OCI-LY3 (cell line): ENCODE results near the gene CRYGN.

Source experiments
- H2AFZ ChIP-seq: fragments of 200-600, 300-600 bp; shearing (Covaris generic); 2 replicates; pipeline ENCODE4 v1.6.0; 2014; ENCODE audit warnings: antibody characterized with exemption, low read depth, low read length
- H3K27ac ChIP-seq: fragments of 200-600, 300-600 bp; sonication (generic); 2 replicates; pipeline ENCODE4 v1.5.1; 2014; ENCODE audit warnings: mild to moderate bottlenecking, low read length, moderate library complexity, mixed read lengths
- H3K27me3 ChIP-seq: fragments of 200-600, 300-600 bp; sonication (generic); 2 replicates; pipeline ENCODE4 v1.6.1; 2014; ENCODE audit warnings: low read depth, low read length, mixed read lengths
- H3K36me3 ChIP-seq: fragments of 200-600, 300-600 bp; sonication (generic); replicated peaks from 2 replicates; pipeline ENCODE3; 2014; ENCODE audit warnings: low read depth, low read length, mixed read lengths
- H3K4me1 ChIP-seq: fragments of 300-600, 200-600 bp; sonication (generic); 2 replicates; pipeline ENCODE4 v1.6.1; 2014; ENCODE audit warnings: low read length, mixed read lengths
- H3K4me2 ChIP-seq: fragments of 200-600, 300-600 bp; sonication (generic); 2 replicates; pipeline ENCODE4 v1.6.1; 2014; ENCODE audit warnings: low read length, mixed read lengths
- H3K4me3 ChIP-seq: fragments of 300-600, 200-600 bp; sonication (generic); 2 replicates; pipeline ENCODE4 v1.5.1; 2014; ENCODE audit warnings: antibody characterized with exemption, mild to moderate bottlenecking, low read length, moderate library complexity
- H3K79me2 ChIP-seq: fragments of 300-600, 200-600 bp; shearing (Covaris generic); 2 replicates; pipeline ENCODE4 v1.6.1; 2014; ENCODE audit warnings: mild to moderate bottlenecking, low read length, mixed read lengths
- H3K9ac ChIP-seq: fragments of 300-600, 200-600 bp; shearing (Covaris generic); 2 replicates; pipeline ENCODE4 v1.6.0; 2014; ENCODE audit warnings: mild to moderate bottlenecking, low read length, moderate library complexity
- H3K9me3 ChIP-seq: fragments of 200-600, 300-600 bp; shearing (Covaris generic); 2 replicates; pipeline ENCODE4 v1.6.1; 2014; ENCODE audit warnings: low read length, mixed read lengths; ENCODE audit not compliant: insufficient read depth
- H4K20me1 ChIP-seq: fragments of 200-600, 300-600 bp; sonication (generic); 2 replicates; pipeline ENCODE4 v1.6.1; 2016; ENCODE audit warnings: low read length, mixed read lengths; ENCODE audit not compliant: insufficient read depth
- EZH2phosphoT487 ChIP-seq: fragments of 200-600 bp; shearing (Covaris generic); IDR thresholded peaks from 2 replicates; pipeline ENCODE4 v1.6.1; 2018; ENCODE audit warnings: antibody characterized with exemption, mixed run types, low read depth
- TF ChIP-seq, protein P1 (sequence below): fragments of 200-600, 300-600 bp; sonication (generic); IDR thresholded peaks from 2 replicates; pipeline ENCODE4 v1.5.1; 2014; ENCODE audit warnings: antibody characterized with exemption, low read length, low read depth

Gene CRYGN

DNA sequence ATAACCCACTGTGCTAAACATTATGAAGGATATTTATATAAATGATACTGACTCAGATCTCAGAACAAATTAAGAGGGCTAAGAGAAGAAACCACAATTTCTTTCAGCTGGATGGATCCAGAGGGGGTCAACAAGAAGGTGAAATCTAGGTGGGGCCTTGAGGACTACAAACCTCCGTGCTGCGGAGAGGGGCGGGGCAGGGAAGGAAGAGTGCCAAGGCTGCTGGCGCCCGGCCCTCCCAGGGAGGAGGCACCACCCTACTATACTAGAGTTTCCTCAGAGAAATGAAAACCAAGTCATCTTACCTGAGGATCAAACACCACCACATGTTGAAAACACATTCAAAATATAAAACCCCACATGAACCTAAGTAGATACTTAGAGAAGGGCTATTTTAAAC is 29.3 kb upstream of the CRYGN start:
- TF ChIP-seq EZH2phosphoT487, result no peak
- TF ChIP-seq, protein P1, sequence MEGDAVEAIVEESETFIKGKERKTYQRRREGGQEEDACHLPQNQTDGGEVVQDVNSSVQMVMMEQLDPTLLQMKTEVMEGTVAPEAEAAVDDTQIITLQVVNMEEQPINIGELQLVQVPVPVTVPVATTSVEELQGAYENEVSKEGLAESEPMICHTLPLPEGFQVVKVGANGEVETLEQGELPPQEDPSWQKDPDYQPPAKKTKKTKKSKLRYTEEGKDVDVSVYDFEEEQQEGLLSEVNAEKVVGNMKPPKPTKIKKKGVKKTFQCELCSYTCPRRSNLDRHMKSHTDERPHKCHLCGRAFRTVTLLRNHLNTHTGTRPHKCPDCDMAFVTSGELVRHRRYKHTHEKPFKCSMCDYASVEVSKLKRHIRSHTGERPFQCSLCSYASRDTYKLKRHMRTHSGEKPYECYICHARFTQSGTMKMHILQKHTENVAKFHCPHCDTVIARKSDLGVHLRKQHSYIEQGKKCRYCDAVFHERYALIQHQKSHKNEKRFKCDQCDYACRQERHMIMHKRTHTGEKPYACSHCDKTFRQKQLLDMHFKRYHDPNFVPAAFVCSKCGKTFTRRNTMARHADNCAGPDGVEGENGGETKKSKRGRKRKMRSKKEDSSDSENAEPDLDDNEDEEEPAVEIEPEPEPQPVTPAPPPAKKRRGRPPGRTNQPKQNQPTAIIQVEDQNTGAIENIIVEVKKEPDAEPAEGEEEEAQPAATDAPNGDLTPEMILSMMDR, result no peak
- no peak overlapping the region for H2AFZ ChIP-seq
- H3K27me3 ChIP-seq, result peaks cover 27% of the 10 kb centered on the region
- peaks cover 9% of the 10 kb centered on the region; the same call in 1 of the 2 replicates for H3K9me3 ChIP-seq
- no peak overlapping the region for H3K4me2 ChIP-seq
- peaks cover 74% of the 10 kb centered on the region for H4K20me1 ChIP-seq
- 0 out of 2 replicates have a peak, but pooled peaks cover 3% of the 10 kb centered on the region for H3K79me2 ChIP-seq
- H3K36me3 ChIP-seq, result peaks cover 65% of the 10 kb centered on the region
- H3K9ac ChIP-seq, result no peak overlapping the region
- H3K4me1 ChIP-seq, result peaks cover 35% of the 10 kb centered on the region
- no peak overlapping the region for H3K27ac ChIP-seq
- no peak overlapping the region for H3K4me3 ChIP-seq

DNA sequence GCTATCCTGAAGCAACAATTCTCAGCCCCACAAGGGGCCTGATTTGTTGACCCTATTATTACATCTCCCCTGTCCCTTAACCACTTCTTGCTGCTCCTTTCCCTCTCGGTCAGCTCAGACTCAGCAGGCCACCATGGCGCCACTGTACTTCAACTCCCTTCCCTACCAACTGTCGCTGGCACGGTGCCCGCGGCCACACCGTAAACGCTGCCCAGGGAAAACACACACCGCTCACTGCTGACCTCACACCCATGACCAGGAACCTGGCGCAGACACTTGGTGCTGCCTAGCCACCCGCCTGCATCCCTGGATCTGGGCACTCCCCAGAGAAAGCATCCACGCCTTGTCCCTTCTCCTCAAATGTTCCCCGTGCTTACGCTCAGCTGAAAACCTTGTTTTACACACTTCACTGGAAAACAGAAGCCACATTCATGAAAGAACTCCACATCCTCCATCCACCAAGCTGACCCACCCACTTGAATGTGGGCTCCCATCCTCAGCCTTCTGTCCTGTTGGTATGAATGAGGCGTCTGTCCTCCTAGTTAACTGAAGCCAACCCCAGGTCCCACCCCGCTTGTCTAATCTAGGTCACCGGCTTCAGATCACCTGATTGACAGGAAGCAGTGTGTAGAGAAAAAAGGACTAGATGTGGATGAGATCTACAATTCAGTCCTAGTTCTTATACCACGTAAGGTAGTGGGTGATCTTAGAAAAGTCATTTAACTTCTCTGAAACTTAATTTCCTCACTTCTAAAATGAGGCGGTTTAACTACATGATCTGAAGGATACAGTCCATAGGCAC is 28.5 kb upstream of the CRYGN start:
- no peak overlapping the region for H3K4me2 ChIP-seq
- no peak overlapping the region for H3K4me3 ChIP-seq
- H3K9ac ChIP-seq, result no peak overlapping the region
- peaks cover 65% of the 10 kb centered on the region for H4K20me1 ChIP-seq
- H3K4me1 ChIP-seq, result peaks cover 31% of the 10 kb centered on the region
- no peaks in the 10 kb centered on the region for H3K79me2 ChIP-seq
- TF ChIP-seq EZH2phosphoT487, result no peak
- TF ChIP-seq, protein P1, result no peak
- H3K27ac ChIP-seq, result no peak overlapping the region
- peaks cover 21% of the 10 kb centered on the region for H3K27me3 ChIP-seq
- H3K36me3 ChIP-seq, result peaks cover 66% of the 10 kb centered on the region
- H2AFZ ChIP-seq, result no peak overlapping the region
- H3K9me3 ChIP-seq, result peaks cover 10% of the 10 kb centered on the region; the same call in 1 of the 2 replicates

DNA sequence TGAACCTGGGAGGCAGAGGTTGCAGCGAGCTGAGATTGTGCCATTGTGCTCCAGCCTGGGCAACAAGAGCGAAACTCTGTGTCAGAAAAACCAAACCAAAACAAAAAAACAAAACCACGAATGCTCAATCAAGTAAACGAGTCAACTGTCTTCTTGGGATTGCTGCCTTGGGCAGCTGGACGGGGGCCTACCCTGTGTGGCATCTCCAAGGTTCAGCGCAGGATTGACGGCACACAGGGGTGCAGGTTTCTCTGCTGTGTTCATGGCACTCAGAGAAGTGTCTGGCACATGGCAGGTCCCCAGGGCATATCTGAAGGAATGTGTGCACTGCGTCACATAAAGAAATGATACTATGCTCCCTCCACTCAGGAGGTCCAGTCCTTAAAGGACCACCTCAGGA is 25.2 kb upstream of the CRYGN start:
- Histone ChIP-seq H4K20me1 (peaks cover 34% of the 10 kb centered on the region), H3K27me3 (peaks cover 11% of the 10 kb centered on the region), H3K9me3 (peaks cover 18% of the 10 kb centered on the region), H3K79me2 (no peaks in the 10 kb centered on the region), H2AFZ (no peak overlapping the region), H3K27ac (no peak overlapping the region), H3K9ac (no peak overlapping the region), H3K4me2 (no peak overlapping the region), H3K4me1 (no peaks in the 10 kb centered on the region), H3K4me3 (no peak overlapping the region), H3K36me3 (peaks cover 70% of the 10 kb centered on the region)
- TF ChIP-seq EZH2phosphoT487, result no peak
- TF ChIP-seq, protein P1, result no peak

DNA sequence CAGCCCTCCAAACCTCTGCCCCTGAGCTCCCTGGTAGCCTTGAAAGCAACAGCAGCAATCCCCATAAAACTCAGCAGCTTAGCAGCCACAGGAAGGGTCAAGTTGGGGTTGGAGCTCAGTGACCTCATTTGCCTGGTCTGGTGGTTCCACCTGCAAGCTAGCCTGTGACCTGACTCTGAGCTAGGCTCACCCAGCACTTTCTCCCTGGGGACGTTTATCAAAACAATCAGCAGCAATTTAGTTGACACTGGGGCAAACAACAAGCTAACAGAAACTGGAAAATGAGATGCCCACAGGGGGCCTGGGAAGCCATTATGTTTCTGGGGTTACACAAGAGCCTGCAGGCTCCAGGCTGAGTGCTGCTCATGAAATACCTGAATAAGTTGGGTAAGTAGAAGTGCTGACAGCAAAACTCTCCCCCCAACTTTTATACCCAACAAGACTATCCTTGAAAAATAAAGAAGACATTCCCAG is 22.4 kb upstream of the CRYGN start:
- Histone ChIP-seq H3K9ac (no peak overlapping the region), H3K9me3 (peaks cover 18% of the 10 kb centered on the region), H3K4me2 (no peak overlapping the region), H3K27me3 (peaks cover 4% of the 10 kb centered on the region), H3K4me3 (no peak overlapping the region), H2AFZ (no peak overlapping the region), H3K27ac (no peak overlapping the region), H3K36me3 (peaks cover 47% of the 10 kb centered on the region), H3K79me2 (no peaks in the 10 kb centered on the region), H3K4me1 (no peaks in the 10 kb centered on the region), H4K20me1 (peaks cover 6% of the 10 kb centered on the region)
- TF ChIP-seq, protein P1, result no peak
- TF ChIP-seq EZH2phosphoT487, result no peak
